Measurements from ENCODE around the gene PPP2R2B.

GRCh38 chr5:146630472-146630871 is 248.1 kb downstream of the PPP2R2B start:
- TF ChIP-seq POLR2A (IDR thresholded peaks at IDR 0.05; ENCODE audit: low read length) (no peak), GATA1 (IDR thresholded peaks at IDR 0.05; ENCODE audit: low read depth, low read length) (no peak)

All from erythroblast (primary cell).